DMS53 (cell line): ENCODE measurements around the gene SMCO1.
"Not testable (repeated sequence)": the region's sequence is repeated elsewhere in the genome, so short reads cannot be mapped to it uniquely, and the experiment has no call there.

ENCODE experiments used
- DNase-seq: peaks from one replicate; lab custom pipeline; 2025; lab: John Stamatoyannopoulos, UW

Gene SMCO1, protein sequence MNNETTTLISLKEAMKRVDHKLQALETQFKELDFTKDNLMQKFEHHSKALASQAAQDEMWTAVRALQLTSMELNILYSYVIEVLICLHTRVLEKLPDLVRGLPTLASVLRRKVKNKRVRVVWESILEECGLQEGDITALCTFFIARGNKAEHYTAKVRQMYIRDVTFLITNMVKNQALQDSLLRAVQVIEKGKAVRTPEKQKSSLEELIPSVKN

GRCh38 chr3:196514913-196515621, at the start of gene SMCO1:
SMCO1 (minus strand) TSS chr3:196515346; CDS start chr3:196515209, 137 bp downstream.
- no peak for DNase-seq

DNA sequence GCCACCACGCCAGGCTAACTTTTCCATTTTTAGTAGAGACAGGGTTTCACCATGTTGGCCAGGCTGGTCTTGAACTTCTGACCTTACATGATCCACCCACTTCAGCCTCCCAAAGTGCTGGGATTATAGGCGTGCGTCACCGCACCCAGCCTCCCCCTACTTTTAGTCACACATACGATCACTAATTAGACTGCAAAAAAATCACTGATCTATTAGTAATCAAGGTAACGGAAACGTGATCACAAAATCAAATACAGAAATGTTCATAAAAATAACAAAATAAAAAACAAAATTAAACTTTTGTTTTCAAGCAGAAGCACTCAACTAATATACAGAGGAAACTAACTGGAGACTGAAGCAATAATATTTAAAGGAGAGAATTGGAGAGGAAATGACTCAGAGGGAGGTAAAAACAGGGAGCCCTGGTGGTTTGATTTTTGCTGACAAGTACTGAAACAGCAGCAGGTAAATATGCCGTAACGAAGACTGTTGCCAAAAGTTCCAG, 48.6 kb upstream of the SMCO1 start:
- no peak for DNase-seq

DNA sequence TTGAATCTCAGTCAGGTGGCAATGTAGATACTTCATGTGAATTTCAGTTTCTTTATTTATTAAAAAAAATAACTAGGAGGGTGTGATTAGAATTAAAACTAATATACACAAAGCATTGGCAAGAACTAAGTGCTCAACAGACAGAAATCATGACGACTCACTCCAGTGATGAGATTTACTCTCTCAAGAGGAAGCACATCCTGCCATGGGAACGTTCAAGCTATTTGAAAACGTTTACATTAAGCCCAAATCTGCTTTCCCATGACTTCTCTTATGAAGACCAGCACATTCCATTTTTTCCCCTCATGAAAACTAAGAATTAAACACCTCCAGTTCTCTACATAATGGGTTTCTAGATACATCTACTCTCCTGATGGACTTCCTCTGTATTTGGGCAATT, 44.7 kb upstream of the SMCO1 start:
- DNase-seq = no peak

DNA sequence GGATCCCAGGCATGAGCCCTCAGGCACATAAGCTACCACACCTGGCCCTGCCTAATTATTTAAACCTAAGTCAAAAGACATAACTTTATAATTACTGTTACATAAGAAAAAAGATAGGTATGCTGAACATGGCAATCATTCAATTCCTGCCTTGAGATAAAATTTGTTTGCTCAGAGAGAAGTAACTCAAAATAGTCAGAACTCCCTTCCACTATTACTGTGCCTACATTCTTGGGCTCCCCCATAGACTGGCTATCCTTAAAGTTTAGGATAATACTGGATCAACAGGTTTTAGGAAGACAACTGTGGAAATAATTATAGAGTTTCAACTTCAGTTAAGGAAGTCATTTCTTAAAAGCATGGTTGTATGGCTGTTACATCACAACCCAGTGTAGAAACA, 43.3 kb upstream of the SMCO1 start:
- DNase-seq = no peak

- DNase-seq = no peak
Observed at GRCh38 chr3:196557236-196557635, 42.1 kb upstream of the SMCO1 start.

GRCh38 chr3:196555295-196555694, 40.1 kb upstream of the SMCO1 start:
- no peak for DNase-seq

GRCh38 chr3:196554205-196554604, 39.1 kb upstream of the SMCO1 start:
- DNase-seq = no peak

- no peak for DNase-seq
Observed at GRCh38 chr3:196553551-196553950, 38.4 kb upstream of the SMCO1 start.

GRCh38 chr3:196552253-196552652, 37.1 kb upstream of the SMCO1 start:
- no peak for DNase-seq

- not testable (repeated sequence) for DNase-seq
Observed at GRCh38 chr3:196550172-196550571, 35.0 kb upstream of the SMCO1 start.

- DNase-seq = not testable (repeated sequence)
Observed at GRCh38 chr3:196549312-196549711, 34.2 kb upstream of the SMCO1 start.

GRCh38 chr3:196547067-196547466, 31.9 kb upstream of the SMCO1 start:
- DNase-seq = peak; percentile 4

DNA sequence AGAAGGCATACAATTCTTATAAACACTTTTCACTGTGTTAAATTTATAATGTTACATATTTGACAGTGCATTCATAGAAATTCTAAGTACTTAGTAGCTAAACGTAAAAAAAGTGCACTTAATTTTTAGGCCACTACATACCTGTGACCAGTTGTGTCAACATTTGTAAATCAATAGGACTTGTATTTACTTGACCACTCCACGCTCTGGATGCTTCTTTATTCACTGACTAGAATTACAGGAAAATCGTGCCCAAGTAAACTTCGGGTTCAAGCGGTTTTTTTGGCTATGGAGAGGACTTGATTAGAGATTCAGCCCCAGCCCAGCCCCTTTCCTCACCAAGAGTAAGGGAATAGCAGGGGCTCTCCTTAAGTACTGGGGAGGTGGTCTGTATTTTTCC, 31.4 kb upstream of the SMCO1 start:
- peak; percentile 35 for DNase-seq

GRCh38 chr3:196544491-196544992, 29.4 kb upstream of the SMCO1 start:
- DNase-seq = no peak

- DNase-seq = no peak
Observed at GRCh38 chr3:196541684-196542445, 26.7 kb upstream of the SMCO1 start.

DNA sequence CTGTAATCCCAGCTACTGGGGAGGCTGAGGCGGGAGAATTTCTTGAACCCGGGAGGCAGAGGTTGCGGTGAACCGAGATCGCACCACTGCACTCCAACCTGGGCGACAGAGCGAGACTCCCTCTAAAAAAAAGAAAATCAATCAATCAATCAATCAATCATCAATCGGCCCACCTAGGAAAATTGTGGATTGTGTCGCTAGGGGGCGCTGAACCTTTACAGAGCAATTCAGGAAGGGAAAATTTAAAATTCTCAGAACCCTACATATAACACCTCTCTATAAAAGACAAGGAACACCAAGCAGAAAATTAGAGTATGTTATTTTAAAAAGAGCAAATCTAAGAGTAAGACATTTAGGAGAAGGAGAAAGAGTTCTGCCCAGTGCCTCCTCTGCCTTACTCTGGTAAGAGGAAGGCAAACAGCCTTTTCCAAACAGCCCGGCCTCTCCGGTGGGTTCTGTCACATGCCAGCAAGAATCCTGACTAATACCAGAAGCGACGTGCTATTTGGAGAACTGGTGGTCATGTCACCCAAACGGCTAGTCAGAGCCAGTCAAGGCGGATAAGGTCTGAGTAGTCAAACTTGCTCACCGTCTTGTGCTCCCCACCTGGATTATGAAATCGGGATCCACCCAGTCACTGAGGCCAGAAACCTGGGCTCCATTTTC, 22.3 kb upstream of the SMCO1 start:
- peak; percentile 40 for DNase-seq

GRCh38 chr3:196533260-196533681, 18.1 kb upstream of the SMCO1 start:
- DNase-seq = no peak

DNA sequence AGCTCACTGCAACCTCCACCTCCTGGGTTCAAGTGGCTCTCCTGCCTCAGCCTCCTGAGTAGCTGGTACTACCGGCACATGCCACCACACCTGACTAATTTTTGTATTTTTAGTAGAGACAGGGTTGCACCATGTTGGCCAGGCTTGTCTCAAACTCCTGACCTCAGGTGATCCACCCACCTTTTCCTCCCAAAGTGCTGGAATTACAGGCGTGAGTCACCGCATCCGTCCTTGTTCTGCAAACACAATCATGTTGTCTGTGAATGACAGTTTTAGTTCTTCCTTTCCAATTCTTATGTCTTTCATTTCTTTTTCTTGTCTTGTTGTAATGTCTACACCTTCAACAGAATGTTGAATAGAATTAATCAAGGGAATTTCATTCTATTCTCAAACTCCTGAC, 16.3 kb upstream of the SMCO1 start:
- no peak for DNase-seq

DNA sequence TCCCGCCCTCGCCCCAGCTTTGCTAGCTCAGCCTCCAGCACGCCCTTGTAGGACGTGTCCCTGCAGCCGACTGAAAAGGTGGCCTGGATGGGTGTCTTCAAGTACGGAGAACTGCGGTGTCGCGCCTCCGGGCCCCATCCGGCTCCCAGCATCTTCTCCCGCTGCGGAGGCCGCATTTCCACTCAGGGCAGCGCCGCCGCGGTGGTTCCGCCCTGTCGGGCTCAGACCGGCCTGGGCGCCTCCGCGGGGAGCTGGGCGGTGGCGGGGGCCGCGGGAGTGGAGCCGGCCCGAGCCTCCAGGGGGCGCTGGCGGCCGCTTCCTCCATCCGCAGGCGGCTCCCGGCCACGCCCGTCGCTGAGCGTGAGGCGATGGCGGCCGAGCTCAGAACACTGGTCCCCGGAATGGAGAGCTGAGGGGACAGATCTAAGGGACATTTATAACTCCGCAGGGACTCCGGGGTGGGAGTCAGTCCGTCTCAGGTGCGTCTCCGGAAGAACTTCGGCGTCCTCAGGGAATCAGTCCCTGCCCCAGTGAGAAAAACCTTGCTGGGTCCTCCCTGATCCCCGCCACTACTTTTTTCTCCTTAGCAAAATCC, 13.6 kb upstream of the SMCO1 start:
- DNase-seq = peak; percentile 87

- DNase-seq = no peak
Observed at GRCh38 chr3:196525141-196525540, 10.0 kb upstream of the SMCO1 start.

DNA sequence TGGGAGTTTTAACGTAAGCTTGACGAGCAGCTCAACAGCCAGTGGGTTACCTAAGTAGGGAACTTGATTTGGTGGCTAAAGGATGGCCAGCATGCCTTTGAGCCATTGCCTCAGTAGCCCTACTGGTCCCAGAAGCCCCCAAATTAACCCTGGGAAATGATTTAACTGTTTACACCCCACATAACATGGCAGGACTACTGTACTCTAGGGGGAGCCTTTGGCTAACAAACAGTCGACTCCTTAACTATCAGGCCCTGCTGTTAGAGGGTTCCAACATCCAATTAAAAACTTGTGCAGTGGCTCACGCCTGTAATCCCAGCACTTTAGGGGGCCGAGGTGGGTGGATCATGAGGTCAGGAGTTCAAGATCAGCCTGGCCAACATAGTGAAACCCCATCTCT, 9.4 kb upstream of the SMCO1 start:
- DNase-seq = no peak

- DNase-seq = no peak
Observed at GRCh38 chr3:196523841-196524240, 8.7 kb upstream of the SMCO1 start.
